ENCODE measurements around the gene C1QTNF8.

Gene C1QTNF8

DNA sequence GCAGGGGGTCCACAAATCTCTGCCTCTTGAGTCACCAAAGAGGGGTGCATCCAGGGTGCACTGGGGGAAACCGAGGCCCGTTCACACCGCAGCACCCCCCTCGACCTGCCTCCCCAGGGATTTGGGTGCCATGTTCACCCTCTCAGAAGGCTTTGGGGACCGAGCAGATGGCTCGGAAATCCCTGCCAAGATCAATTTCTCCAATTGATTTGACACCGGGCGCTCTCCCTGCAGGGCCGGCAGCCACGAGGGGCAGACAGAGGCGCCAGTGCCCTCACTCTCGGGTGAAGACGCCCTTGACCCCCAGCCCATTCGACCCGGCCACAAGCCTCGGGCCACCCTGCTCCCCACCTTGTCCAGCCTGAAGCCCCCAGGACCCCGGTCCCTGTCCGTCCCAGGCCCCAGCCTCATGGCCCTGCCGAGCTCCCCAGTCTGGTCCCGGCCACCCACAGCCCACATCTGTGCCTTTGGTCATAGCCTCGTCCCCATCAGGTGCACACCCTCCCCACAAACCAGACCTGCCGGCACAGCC is 14.2 kb downstream of the C1QTNF8 start:
- H3K27ac ChIP-seq (ENCODE audit: low read length), result no peak overlapping the region
- peaks cover 2% of the 10 kb centered on the region for H3K4me1 ChIP-seq (ENCODE audit: control insufficient read depth, insufficient read depth, low read length)
- peaks cover 46% of the 10 kb centered on the region in 2 donors for H3K27me3 ChIP-seq (ENCODE audit: control insufficient read depth in 1 of 2, insufficient read depth in 2 of 2, low read length in 2 of 2)
- H3K9me3 ChIP-seq (ENCODE audit: control insufficient read depth in 2 of 2, low read length in 2 of 2), result peaks cover 4 to 22% of the 10 kb centered on the region in 2 donors
- H3K36me3 ChIP-seq (ENCODE audit: control insufficient read depth in 2 of 2, insufficient read depth in 2 of 2, low read length in 2 of 2), result no peaks in the 10 kb centered on the region
- H3K9ac ChIP-seq (ENCODE audit: low read length in 2 of 2), result no peak overlapping the region
- H3K4me3 ChIP-seq (ENCODE audit: low read length in 2 of 2), result no peak overlapping the region

DNA sequence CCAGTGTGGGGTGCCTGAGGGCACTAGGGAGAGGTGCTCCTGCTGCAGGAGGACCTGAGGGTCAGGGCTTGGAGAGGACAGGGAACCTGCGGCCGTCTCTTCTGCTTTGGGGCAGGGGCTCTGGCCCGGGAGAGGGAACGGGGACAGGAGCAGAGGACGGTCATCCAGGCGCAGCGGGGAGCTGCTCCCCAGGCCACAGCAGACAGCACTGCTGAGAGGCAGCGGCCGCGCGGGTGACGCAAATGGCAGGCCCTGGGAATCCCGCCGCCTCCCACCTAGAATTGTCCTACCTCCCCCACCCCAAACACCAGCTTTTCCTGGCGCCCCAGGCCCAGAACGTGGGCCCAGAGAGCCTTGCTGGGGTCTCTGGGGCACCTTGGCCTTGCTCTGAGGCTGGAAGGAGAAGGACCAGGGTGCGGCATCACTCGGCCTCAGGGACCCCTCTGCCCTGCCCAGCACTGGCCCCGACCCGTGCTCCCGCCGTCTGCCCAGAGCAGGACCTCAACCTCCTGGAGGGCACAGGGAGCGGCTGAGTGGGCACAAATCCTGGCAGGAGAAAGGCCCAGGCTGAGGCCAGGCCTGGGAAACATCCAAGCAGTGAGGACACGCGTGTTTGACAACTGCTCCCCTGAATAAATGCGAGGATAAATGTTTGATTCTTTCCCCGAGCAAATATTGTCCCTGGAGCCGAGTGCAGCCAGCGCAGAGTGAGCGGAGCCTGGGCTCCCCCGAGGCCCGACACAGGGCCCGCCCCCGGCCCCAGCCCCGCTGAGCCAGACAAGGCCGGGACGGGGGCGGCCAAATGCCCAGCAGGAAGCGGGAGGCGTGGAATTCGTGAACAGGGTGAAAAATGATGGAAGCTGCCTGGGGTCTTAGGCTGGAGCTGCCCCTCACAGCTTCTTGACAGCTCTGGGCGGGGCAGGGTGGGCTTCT is 15.0 kb downstream of the C1QTNF8 start:
- Histone ChIP-seq H3K27me3 (ENCODE audit: control insufficient read depth in 1 of 2, insufficient read depth in 2 of 2, low read length in 2 of 2) (peaks cover 46 to 48% of the 10 kb centered on the region in 2 donors), H3K36me3 (ENCODE audit: control insufficient read depth in 2 of 2, insufficient read depth in 2 of 2, low read length in 2 of 2) (no peaks in the 10 kb centered on the region), H3K4me3 (ENCODE audit: low read length in 2 of 2) (no peak overlapping the region), H3K9me3 (ENCODE audit: control insufficient read depth in 2 of 2, low read length in 2 of 2) (peaks cover 4 to 22% of the 10 kb centered on the region in 2 donors), H3K27ac (ENCODE audit: low read length) (no peak overlapping the region), H3K4me1 (ENCODE audit: control insufficient read depth, insufficient read depth, low read length) (peaks cover 2% of the 10 kb centered on the region), H3K9ac (ENCODE audit: low read length in 2 of 2) (no peak overlapping the region)

GRCh38 chr16:1079786-1080525 is 16.1 kb downstream of the C1QTNF8 start:
- Histone ChIP-seq H3K9ac (ENCODE audit: low read length in 2 of 2) (no peak overlapping the region), H3K36me3 (ENCODE audit: control insufficient read depth in 2 of 2, insufficient read depth in 2 of 2, low read length in 2 of 2) (no peaks in the 10 kb centered on the region), H3K4me3 (ENCODE audit: low read length in 2 of 2) (no peak overlapping the region), H3K27ac (ENCODE audit: low read length) (no peak overlapping the region), H3K27me3 (ENCODE audit: control insufficient read depth in 1 of 2, insufficient read depth in 2 of 2, low read length in 2 of 2) (peaks cover 42 to 44% of the 10 kb centered on the region in 2 donors), H3K9me3 (ENCODE audit: control insufficient read depth in 2 of 2, low read length in 2 of 2) (peaks cover 0 to 12% of the 10 kb centered on the region in 2 donors), H3K4me1 (ENCODE audit: control insufficient read depth, insufficient read depth, low read length) (peaks cover 2% of the 10 kb centered on the region)

DNA sequence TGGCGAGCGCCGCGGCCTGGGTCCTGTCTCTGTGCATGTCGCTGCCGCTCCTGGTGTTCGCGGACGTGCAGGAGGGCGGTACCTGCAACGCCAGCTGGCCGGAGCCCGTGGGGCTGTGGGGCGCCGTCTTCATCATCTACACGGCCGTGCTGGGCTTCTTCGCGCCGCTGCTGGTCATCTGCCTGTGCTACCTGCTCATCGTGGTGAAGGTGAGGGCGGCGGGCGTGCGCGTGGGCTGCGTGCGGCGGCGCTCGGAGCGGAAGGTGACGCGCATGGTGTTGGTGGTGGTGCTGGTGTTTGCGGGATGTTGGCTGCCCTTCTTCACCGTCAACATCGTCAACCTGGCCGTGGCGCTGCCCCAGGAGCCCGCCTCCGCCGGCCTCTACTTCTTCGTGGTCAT is 16.7 kb downstream of the C1QTNF8 start:
- no peak overlapping the region for H3K4me3 ChIP-seq (ENCODE audit: low read length in 2 of 2)
- H3K36me3 ChIP-seq (ENCODE audit: control insufficient read depth in 2 of 2, insufficient read depth in 2 of 2, low read length in 2 of 2), result no peaks in the 10 kb centered on the region
- H3K9ac ChIP-seq (ENCODE audit: low read length in 2 of 2), result no peak overlapping the region
- no peak overlapping the region for H3K27ac ChIP-seq (ENCODE audit: low read length)
- peaks cover 2% of the 10 kb centered on the region for H3K4me1 ChIP-seq (ENCODE audit: control insufficient read depth, insufficient read depth, low read length)
- peaks cover 38 to 39% of the 10 kb centered on the region in 2 donors for H3K27me3 ChIP-seq (ENCODE audit: control insufficient read depth in 1 of 2, insufficient read depth in 2 of 2, low read length in 2 of 2)
- H3K9me3 ChIP-seq (ENCODE audit: control insufficient read depth in 2 of 2, low read length in 2 of 2), result peaks cover 0 to 6% of the 10 kb centered on the region in 2 donors

DNA sequence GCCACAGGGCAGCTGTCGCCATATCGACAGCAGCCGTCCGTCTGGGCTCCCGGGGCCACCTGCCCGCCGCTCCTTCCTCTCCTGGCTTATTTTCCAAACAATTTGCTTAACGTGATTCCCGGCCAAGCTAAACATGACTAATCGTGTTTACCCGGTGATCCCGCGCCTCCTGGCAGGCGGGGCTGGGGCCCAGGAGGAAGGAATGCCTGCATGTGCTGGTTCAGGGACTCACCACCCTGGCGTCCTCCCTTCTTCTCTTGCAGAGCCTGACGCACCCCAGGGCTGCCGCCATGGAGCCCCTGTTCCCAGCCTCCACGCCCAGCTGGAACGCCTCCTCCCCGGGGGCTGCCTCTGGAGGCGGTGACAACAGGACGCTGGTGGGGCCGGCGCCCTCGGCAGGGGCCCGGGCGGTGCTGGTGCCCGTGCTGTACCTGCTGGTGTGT is 17.4 kb downstream of the C1QTNF8 start:
- Histone ChIP-seq H3K9me3 (ENCODE audit: control insufficient read depth in 2 of 2, low read length in 2 of 2) (no peaks in the 10 kb centered on the region), H3K27me3 (ENCODE audit: control insufficient read depth in 1 of 2, insufficient read depth in 2 of 2, low read length in 2 of 2) (peaks cover 37 to 45% of the 10 kb centered on the region in 2 donors), H3K4me1 (ENCODE audit: control insufficient read depth, insufficient read depth, low read length) (peaks cover 2% of the 10 kb centered on the region), H3K27ac (ENCODE audit: low read length) (no peak overlapping the region), H3K36me3 (ENCODE audit: control insufficient read depth in 2 of 2, insufficient read depth in 2 of 2, low read length in 2 of 2) (no peaks in the 10 kb centered on the region), H3K4me3 (ENCODE audit: low read length in 2 of 2) (no peak overlapping the region), H3K9ac (ENCODE audit: low read length in 2 of 2) (no peak overlapping the region)

- H3K4me3 ChIP-seq (ENCODE audit: low read length in 2 of 2), result no peak overlapping the region
- no peak overlapping the region for H3K9ac ChIP-seq (ENCODE audit: low read length in 2 of 2)
- no peak overlapping the region for H3K27ac ChIP-seq (ENCODE audit: low read length)
- H3K4me1 ChIP-seq (ENCODE audit: control insufficient read depth, insufficient read depth, low read length), result peaks cover 2% of the 10 kb centered on the region
- no peaks in the 10 kb centered on the region for H3K9me3 ChIP-seq (ENCODE audit: control insufficient read depth in 2 of 2, low read length in 2 of 2)
- H3K36me3 ChIP-seq (ENCODE audit: control insufficient read depth in 2 of 2, insufficient read depth in 2 of 2, low read length in 2 of 2), result no peaks in the 10 kb centered on the region
- peaks cover 38 to 46% of the 10 kb centered on the region in 2 donors for H3K27me3 ChIP-seq (ENCODE audit: control insufficient read depth in 1 of 2, insufficient read depth in 2 of 2, low read length in 2 of 2)
Measured at GRCh38 chr16:1077877-1078578, 18.0 kb downstream of the C1QTNF8 start.

GRCh38 chr16:1076801-1077576 is 19.1 kb downstream of the C1QTNF8 start:
- Histone ChIP-seq H3K4me1 (ENCODE audit: control insufficient read depth, insufficient read depth, low read length) (peaks cover 2% of the 10 kb centered on the region), H3K9ac (ENCODE audit: low read length in 2 of 2) (no peak overlapping the region), H3K4me3 (ENCODE audit: low read length in 2 of 2) (no peak overlapping the region), H3K36me3 (ENCODE audit: control insufficient read depth in 2 of 2, insufficient read depth in 2 of 2, low read length in 2 of 2) (no peaks in the 10 kb centered on the region), H3K9me3 (ENCODE audit: control insufficient read depth in 2 of 2, low read length in 2 of 2) (no peaks in the 10 kb centered on the region), H3K27me3 (ENCODE audit: control insufficient read depth in 1 of 2, insufficient read depth in 2 of 2, low read length in 2 of 2) (peaks cover 31 to 40% of the 10 kb centered on the region in 2 donors), H3K27ac (ENCODE audit: low read length) (no peak overlapping the region)

DNA sequence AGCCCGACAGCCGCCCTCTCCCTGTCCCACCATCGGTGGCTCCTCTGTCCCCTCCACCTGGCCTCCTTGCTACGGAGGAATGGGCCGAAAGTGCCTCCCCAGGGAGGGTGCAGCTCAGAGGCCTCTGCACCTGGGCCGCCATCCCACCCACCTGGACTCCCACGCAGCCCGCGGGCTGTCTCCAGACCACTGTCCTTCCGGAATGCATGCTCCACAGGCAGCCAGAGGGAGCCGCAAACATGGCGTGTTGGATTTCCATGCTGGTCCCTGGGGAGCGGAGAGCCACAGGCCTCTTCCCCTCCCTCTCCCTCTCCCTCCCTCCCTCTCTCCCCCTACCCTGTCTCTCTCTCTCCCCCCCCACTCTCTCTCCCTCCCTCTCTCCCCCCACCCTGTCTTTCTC is 20.5 kb downstream of the C1QTNF8 start:
- Histone ChIP-seq H3K9me3 (ENCODE audit: control insufficient read depth in 2 of 2, low read length in 2 of 2) (no peaks in the 10 kb centered on the region), H3K27ac (ENCODE audit: low read length) (no peak overlapping the region), H3K4me3 (ENCODE audit: low read length in 2 of 2) (no peak overlapping the region), H3K27me3 (ENCODE audit: control insufficient read depth in 1 of 2, insufficient read depth in 2 of 2, low read length in 2 of 2) (peaks cover 23 to 48% of the 10 kb centered on the region in 2 donors), H3K4me1 (ENCODE audit: control insufficient read depth, insufficient read depth, low read length) (peaks cover 2% of the 10 kb centered on the region), H3K36me3 (ENCODE audit: control insufficient read depth in 2 of 2, insufficient read depth in 2 of 2, low read length in 2 of 2) (no peaks in the 10 kb centered on the region), H3K9ac (ENCODE audit: low read length in 2 of 2) (no peak overlapping the region)

DNA sequence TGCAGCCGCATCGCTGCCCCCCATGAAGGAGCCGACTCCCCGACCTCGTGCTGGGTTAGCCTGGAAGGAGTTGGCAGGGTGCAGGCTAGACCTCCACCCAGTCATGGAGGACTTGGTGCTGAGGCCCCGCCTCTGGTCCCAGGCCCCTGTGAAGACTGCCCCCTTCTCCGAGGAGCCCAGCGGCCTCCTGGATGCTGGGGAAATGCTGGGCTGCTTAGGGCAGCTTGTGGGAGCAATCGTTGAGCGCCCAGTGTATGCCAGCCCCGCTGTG is 21.7 kb downstream of the C1QTNF8 start:
- H3K36me3 ChIP-seq (ENCODE audit: control insufficient read depth in 2 of 2, insufficient read depth in 2 of 2, low read length in 2 of 2), result no peaks in the 10 kb centered on the region
- H3K9me3 ChIP-seq (ENCODE audit: control insufficient read depth in 2 of 2, low read length in 2 of 2), result no peaks in the 10 kb centered on the region
- peaks cover 2% of the 10 kb centered on the region for H3K4me1 ChIP-seq (ENCODE audit: control insufficient read depth, insufficient read depth, low read length)
- H3K27ac ChIP-seq (ENCODE audit: low read length), result no peak overlapping the region
- H3K27me3 ChIP-seq (ENCODE audit: control insufficient read depth in 1 of 2, insufficient read depth in 2 of 2, low read length in 2 of 2), result peaks cover 24 to 58% of the 10 kb centered on the region in 2 donors
- H3K4me3 ChIP-seq (ENCODE audit: low read length in 2 of 2), result no peak overlapping the region
- H3K9ac ChIP-seq (ENCODE audit: low read length in 2 of 2), result no peak overlapping the region

All from stomach smooth muscle (tissue), 2 donors.